Kidney capillary endothelial cell (primary cell): ENCODE results near the gene STAC3.

Experiments
- DNase-seq: peaks from one replicate; pipeline ENCODE4 v3.0.0-alpha.2; 2018; ENCODE audit warnings: low spot score

Gene STAC3

GRCh38 chr12:57235728-57236131 lies 15.3 kb downstream of the STAC3 start:
- DNase-seq = no peak

DNA sequence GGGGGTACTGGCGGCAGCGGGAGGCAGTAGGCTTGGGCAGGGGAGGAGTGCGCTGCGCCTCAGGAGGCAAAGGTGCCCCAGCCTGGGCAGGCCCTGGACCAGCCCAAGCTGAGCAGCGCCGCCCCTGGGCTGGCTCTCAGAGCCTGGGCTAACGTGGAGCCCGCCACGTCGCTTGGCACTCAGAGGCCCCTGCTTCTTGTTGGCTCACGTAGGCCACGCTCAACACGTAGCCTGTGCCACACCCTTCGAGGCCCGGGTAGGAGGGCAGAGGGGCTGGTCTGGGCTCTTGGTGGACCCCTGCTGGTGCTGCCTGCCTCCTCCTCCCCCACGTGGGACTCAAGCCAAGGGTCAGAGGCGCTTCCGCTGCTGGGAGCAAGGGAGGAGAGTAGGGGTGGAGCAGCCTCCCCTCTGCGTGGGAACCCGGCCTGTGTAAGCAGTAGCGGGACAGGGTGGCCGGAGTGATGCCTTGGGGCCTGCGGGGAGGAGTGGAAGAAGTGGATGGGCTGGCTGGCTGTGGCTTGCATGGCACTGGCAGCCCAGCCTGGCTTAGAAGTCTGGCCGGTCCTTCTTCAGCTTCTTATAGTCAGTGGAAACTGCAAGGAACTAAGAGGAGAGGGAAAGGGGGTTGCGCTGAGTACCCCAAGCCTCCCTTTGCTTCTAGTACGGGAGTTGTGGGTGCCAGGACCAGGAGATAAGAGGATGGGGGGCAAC lies 15.8 kb downstream of the STAC3 start:
- no peak for DNase-seq

DNA sequence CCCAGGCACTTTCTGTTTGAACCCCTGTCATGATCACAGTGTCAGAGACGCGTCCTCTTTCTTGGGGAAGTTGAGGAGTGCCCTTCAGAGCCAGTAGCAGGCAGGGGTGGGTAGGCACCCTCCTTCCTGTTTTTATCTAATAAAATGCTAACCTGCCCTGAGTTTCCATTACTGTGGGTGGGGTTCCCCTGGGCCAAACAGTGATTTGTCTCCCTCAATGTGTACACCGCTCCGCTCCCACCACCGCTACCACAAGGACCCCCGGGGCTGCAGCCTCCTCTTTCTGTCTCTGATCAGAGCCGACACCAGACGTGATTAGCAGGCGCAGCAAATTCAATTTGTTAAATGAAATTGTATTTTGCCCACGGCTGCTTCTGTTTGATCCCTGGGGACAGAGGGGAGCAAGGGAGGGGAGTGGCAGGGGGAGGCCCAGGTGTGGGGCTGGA lies 16.4 kb downstream of the STAC3 start:
- DNase-seq = no peak

- no peak for DNase-seq
These were observed 16.8 kb downstream of the STAC3 start for GRCh38 chr12:57234233-57234570.

GRCh38 chr12:57233357-57234232 lies 17.4 kb downstream of the STAC3 start:
- no peak for DNase-seq

DNA sequence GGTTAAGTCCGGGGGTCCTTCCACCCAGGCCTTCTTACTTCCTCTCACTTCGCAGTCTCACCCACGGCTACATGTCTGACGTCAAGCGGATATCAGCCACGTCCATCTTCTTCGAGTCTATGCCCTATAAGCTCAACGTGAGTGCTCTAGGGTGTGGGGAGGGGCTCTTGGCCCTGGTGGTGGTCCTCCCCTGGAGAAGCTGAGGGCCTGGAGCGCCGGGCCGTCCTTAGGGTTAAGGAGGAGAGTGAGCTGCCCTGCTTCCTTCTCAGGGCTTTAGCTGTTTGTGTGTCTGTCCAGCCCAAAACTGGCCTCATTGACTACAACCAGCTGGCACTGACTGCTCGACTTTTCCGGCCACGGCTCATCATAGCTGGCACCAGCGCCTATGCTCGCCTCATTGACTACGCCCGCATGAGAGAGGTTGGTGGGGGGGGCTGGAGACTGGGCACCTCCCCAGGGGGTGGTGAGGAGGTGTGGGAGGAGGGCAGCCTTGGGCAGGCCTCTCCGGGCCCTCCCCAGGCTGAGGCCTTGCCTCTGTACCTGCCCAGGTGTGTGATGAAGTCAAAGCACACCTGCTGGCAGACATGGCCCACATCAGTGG lies 18.7 kb downstream of the STAC3 start:
- no peak for DNase-seq

DNA sequence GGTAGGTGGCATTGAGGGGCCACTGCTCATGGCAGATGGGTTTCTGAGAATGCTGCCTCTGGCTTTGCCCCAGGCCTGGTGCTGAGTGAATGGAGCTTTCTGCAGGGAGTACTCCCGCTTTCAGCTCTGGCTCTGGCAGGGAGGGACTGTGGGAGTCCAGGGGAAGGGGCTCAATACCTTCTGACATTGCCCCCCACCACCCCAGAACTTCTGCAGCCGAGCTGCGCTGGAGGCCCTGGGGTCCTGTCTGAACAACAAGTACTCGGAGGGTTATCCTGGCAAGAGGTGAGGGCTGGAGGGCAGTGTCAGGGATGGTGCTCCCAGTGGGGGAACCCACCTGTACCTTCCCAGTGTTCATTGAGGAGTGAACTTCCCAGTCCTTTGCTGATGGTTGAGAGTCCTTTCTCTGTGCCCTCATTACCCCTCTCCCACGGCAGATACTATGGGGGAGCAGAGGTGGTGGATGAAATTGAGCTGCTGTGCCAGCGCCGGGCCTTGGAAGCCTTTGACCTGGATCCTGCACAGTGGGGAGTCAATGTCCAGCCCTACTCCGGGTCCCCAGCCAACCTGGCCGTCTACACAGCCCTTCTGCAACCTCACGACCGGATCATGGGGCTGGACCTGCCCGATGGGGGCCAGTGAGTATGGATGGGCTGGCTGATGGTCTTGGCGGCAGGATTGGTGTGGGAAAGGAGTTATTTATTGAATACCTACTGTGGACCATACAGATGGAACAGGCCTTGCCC lies 19.5 kb downstream of the STAC3 start:
- no peak for DNase-seq

- no peak for DNase-seq
These were observed 20.4 kb downstream of the STAC3 start for GRCh38 chr12:57230381-57231155.

DNA sequence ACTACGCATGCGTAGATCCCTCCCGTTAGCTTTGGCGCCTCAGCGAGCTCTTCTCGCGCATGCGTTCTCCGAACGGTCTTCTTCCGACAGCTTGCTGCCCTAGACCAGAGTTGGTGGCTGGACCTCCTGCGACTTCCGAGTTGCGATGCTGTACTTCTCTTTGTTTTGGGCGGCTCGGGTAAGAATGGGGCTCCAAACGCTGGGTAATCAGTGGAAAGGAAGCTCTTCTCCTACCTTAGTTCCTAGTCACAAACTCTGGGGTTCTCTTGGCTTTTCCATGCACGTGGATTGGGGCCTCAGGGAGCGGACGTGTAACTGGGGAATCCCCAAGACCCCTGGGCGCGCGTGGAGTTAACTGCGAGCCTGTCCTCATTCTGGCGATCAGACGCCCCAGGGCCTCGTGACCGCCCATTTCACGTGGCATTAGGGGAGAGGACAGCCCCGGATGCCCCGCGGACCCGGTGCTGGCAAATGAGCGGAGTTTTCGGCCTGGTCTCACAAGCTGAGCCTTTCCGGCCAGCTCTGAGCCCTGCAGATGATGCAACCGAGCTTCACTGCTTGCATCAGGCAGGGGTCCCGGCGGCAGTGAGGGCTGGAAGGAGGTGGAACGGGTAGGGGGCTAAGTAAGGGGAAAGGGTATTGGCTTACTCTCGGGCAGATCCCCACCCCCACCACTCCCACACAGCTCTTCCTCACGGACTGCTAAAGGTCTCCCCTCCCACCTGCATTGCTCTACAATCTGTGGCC lies 21.2 kb downstream of the STAC3 start, which contains the start of gene SHMT2:
TSS of gene SHMT2 (plus strand) at position 78 of the 747 bp plus-strand sequence. CDS start at position 146, 68 bp downstream.
- peak; percentile 98 for DNase-seq

DNA sequence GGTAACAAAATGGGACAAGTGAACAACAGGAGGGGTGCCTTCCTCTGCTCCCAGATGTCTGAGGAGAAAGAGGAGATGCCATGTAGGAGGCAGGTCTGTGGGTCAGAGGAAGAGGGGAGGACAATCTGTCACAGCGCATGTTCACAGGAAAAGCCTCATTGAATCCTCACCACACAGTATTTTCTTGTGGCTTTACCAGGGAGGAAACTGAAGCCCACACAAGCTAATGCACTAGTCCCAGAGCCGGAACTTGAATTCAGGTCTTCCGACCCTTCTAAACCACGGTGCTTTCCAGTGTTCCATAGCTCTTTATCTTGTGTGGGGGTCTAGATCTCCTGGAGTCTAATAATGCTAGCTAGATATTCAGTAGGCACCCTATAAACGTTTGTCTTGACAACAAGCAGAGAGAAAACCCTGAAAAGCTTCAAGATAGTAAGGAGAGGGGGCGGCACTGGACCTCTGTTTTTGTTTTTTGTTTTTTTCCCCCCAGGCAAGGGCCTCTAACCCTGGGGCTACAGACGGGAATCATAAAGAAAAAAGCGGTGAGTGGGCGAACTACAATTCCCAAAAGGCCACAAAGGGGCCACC lies 21.8 kb downstream of the STAC3 start:
- DNase-seq = no peak

GRCh38 chr12:57227315-57228115 lies 23.5 kb downstream of the STAC3 start:
- no peak for DNase-seq

DNA sequence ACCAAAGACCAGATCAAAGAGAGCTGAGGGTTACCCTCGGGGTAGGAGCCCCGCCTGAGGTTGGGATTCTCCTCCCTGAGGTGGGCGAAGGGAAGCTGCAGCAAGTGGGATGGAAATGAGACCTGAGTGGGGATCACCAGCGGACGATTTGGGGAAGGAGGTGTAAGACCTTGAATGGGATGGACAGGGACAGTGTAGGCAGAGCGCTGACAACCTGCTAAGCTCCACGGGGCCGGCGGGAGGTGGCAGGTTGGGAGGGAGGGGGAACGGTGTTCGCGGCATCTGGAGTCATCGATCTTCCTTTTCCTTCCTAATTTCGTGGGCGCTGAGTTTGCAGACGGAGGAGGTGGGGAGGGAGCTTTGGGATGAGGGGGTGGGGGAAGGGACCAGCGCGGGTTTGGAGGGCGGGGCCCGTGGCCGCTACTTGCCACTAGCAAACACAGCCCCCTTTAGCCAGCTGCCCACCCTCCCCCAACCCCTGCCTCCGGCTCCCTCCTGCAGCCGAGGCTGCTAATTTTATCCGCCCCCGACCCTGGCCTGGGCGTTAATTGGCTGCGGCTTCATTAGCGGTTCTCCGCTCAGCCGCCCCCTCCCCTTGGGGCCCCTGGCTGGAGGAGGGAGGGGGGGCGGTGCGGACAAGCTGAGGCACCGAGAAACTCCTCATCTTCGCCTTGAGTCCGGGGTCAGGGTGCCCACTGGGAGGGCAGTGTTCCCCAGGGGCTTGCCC lies 24.2 kb downstream of the STAC3 start:
- no peak for DNase-seq

DNA sequence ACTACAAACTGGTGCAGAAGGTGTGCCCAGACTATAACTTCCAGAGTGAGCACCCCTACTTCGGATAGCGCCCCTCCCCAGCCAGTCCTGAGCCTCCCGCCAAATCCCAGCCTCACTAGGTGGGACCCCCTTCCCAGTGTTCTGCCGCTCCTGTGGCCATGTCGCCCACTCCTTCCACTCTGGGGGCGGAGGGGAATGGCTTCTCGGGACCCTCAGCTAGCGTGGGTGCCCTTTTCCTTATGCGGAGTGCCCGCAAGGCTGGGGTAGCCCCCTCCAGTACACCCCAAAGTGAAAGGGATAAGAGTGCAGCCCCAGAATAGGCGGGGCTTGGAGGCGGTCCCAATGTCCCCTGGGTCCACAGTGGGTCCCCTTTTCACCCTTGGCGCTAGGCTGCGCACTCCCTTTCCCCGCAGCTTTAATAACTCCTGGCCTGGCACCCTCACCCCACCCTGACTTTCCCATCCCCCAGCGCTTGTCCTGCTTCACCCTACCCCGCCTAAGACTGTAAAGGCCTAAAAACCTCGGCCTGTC lies 25.2 kb downstream of the STAC3 start:
- DNase-seq = no peak

GRCh38 chr12:57224973-57225679 lies 25.9 kb downstream of the STAC3 start:
- DNase-seq = no peak

- DNase-seq = no peak
These were observed 26.6 kb downstream of the STAC3 start for GRCh38 chr12:57224278-57224972.

DNA sequence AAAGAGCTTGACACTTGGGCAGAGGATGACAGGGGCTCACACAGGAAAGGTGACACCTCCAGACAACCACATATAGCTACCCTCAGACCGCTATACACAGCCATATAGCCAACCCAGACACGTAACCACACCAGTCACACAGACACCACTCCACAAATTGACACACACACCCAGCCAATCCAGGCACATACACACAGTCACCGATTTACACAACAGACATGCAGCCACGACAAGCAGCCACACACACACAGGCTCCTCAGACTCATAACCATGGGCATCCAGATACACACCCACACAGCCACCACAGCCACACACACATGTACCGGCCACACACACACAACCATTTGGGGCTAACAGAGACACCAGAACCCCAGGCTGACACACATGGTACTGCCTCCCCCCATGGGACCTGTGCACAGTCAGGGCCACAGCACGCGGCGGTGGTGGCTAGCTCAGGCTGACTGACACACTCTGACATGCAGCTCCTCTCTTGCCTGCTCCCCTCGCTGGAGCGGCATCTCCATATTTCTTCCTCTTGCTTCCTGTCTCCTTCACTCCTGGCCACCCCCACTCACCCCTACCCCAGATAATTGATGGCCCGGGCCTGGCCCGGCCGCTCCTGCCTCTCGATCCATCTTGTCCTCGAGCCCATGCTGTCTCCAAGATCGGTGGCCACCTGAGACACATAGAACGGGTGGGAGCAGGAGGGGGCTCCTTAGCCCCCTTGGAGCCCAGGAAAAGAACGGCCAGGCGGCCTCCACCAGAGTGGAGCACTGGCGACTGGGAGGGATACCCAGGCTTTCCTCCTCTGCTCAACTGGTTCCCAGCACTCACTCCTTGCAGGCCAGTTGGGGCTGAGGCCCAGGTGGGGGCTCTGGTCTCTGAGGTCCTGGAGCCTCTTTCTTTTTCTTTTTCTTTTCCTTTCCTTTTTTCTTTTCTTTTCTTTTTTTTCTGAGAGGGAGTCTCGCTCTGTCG lies 27.5 kb downstream of the STAC3 start:
- no peak for DNase-seq
